GM19351 (cell line): ENCODE measurements around the gene AMOTL2.

Experiments
- ATAC-seq: cut with Tn5 transposase; IDR thresholded peaks from one replicate; pipeline ENCODE4 v1.9.1; 2021; ENCODE audit warnings: mild to moderate bottlenecking, moderate library complexity; ENCODE audit not compliant: unreplicated experiment

AMOTL2 gene

DNA sequence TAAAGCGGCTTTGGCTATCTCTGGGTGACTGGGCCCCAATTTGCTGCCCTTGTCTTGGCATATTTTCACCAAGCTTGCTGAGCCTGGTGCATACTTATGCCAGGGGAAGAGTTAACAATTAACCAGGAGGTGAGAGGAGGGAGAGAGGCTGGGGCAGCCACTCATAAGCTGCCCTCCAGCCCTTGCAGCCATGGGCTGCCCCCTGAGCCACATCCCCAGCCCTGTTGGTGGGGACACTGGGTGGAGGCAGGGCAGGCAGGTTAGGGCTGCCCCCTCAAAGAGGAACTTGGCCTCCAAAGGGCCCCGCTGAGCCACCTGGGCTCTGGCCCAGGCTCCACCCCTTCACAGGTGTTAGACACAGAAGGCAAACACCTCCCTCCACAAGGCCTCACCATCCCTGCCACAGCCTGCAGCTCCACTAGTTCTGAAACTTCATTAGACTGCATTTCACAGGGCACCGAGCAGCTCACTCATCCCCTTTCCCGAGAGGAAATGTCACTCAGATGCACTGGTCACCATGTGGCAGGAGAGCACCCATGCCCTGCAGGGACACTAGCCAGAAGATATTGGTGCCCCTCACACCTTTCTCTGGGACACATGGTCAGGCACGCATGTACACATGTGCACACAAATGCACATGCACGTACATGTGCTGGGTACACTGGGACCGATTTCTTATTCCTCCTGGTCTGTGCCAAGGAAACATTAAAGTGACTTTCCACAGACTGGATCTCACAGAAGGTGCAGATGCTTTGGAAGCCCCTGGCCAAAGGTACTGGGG lies 20.2 kb downstream of the AMOTL2 start:
- ATAC-seq = no peak

DNA sequence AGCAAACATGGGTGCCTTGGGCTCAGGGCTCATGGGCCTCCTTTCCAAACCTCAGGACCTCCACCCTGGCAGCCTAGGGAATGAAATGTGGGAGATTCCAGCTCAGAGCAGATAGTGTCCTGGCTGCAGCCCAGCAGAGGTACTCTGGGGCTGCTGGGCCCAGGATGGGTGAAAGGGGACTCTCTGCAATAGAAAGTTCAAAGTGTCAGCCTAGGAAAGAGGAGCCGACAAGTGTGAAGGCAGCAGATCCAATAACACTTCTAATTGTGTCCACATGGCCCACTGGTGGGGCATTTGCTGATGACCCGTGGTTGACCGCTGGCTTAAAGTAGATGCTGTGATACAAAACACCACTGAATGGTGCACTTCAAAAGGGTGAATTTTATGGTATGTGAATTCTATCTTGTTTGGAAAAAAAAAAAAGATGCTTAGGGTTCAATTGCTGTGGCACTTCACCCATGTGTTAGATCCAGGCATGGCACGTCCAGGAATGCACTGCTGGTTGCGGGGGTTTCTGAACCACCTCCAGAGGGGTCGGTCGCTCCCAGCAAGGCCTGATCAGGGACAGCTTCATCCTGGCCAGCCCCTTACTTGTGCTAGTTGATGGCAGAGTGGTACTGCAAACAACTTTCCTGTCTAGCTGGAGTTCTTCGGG lies 20.9 kb downstream of the AMOTL2 start:
- ATAC-seq = no peak

GRCh38 chr3:134352031-134352671 lies 22.1 kb downstream of the AMOTL2 start:
- no peak for ATAC-seq

DNA sequence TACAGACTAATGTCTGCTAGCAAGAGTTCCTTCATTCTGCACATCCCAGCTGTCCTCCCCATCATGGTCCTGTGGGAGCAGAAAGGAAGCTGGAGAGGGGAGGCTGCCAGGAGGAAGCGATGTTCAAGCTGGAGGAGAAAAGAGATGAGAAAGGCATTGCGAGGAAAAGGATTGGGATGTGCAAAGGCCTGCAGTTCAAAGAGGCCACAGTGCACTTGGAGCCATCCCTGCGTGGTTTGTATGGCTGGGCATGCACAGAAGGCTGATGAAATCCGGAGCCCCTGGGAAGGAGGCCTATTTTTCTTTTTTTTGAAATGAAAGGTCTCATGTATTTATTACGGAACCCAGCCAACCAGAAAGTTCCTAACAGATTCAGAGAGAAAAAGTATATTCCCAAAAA lies 22.8 kb downstream of the AMOTL2 start:
- ATAC-seq = no peak

GRCh38 chr3:134350861-134351311 lies 23.4 kb downstream of the AMOTL2 start:
- ATAC-seq = no peak

- no peak for ATAC-seq
Measured at GRCh38 chr3:134350266-134350665, 24.0 kb downstream of the AMOTL2 start.

- no peak for ATAC-seq
Measured at GRCh38 chr3:134348524-134348923, 25.7 kb downstream of the AMOTL2 start.

DNA sequence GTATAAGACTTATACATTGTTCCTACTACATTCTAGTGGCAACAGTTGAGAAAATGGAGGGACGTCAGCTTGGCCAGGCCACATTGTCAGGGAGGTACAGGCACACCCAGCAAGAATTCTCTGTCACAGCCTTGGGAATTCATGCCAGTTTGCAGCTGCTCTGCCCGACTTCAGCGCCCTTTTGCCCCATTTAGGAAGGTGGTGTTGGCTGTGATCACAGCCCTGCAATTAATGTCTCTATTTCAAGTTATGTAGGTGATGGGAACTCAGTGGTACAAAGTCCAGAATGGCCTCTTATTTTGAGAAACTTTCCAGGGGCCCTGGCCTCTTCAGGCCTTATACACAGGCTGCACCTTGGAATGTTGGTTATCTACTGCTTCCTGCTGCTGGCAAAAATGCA lies 26.7 kb downstream of the AMOTL2 start:
- no peak for ATAC-seq

DNA sequence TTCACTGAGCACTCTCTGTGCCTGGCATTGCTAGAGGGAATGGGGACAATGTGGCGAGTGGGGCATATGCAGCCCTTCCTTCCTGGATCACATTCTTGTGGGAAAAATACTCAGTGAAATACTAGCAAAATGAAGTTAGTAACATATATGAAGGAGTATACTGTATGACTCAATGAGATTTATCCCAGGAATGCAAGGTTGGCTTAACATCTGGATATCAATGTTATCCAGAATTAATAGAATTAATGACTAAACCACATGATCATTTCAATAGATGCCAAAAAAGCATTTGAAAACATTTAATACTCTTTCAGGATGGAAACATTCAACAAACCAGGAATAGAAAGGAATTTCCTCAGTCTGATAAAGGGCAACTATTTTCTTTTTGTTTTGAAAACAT lies 27.5 kb downstream of the AMOTL2 start:
- ATAC-seq = no peak

GRCh38 chr3:134345202-134345601 lies 29.0 kb downstream of the AMOTL2 start:
- ATAC-seq = no peak

DNA sequence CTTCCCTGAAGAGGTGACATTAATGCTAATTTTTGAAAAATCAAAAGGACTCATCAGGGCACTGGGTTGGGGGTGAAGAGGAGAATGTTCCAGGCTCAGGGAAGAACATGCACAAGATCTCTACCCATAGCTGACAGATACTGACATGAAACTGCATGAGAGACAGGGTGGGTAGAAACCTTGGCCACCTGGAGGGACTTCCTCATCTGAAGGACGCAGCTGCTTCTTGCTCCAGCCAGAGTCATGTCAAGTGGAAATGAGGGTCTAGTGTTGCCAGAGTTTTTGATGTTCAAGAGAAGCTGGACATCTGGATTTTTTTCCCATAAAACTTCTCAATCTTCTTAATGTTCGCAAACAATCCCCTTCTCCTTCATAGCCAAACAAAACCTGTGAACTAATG lies 29.7 kb downstream of the AMOTL2 start:
- ATAC-seq = no peak

DNA sequence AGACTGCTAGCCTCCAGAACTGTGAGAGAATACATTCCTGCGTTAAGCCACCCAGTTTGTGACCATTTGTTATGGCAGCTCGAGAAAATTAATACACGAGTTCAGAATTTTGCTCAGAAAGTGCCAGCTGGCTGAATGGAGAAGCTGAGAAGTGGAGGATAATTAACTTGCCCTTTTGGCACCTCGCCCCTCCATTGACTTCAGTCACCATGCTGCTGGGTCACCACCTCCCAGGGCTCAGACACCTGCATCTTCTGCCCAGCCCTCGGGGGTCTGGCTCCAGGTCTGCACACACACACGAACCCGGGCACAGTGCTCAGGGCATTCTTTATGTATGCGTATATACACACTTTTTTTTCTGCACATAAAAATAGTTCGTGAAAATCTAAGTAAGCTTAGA lies 32.0 kb downstream of the AMOTL2 start:
- no peak for ATAC-seq

DNA sequence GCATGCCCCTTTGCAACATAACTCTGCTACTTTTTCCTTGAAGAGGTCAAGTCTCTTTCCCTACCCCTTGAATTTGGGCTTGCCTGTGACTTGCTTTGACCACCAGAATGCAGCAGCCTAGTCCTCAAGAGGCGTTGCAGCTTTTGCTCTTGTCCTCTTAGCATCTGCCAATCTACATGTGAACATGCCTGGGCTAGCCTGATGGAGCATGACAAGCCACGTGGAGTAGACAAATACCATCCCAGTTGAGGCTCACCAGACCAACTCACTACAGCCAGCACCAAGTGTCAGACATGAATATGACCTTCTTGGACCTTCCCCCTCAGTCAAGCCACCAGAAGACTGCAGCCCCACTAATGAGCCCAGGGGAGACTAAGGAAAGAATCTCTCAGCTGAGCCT lies 32.9 kb downstream of the AMOTL2 start:
- ATAC-seq = no peak

DNA sequence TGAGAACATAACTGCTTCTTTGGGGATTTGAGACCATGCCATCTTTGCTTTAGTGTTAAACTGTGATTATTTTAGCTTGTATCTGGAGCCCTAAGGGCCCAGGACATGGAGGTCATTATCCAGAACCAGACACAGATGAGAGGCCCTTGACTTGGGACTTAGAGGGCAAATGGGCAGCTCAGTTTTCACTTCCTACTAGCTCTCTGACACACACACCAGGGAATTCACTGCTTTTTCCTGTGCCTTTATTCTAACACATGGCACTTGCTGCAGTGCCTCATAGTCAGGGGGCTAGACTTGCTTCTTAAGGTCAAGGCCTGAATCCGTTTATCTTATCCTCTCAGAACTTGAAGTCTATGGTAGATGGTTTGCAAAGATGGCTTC lies 33.3 kb downstream of the AMOTL2 start:
- ATAC-seq = no peak

GRCh38 chr3:134340362-134340981 lies 33.8 kb downstream of the AMOTL2 start:
- no peak for ATAC-seq

DNA sequence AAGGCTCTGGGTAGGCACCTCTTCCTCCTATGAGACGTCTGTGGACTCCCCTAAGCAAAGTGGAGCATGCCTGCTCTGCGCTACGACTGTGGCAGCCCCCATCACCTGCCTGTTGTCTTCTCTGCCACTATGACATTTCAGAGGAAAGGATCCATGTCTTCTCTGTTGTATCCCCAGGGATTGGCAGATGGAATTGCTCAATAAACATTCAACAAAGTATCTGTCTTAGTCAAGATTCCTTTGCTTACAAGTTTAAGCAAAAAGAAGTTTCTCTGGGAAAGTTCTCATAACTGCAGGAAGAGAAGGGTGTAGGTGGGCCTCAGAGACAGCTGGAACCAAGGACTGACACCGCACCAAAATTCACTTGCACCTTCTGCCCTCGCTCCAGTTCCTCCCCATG lies 34.3 kb downstream of the AMOTL2 start:
- ATAC-seq = no peak

DNA sequence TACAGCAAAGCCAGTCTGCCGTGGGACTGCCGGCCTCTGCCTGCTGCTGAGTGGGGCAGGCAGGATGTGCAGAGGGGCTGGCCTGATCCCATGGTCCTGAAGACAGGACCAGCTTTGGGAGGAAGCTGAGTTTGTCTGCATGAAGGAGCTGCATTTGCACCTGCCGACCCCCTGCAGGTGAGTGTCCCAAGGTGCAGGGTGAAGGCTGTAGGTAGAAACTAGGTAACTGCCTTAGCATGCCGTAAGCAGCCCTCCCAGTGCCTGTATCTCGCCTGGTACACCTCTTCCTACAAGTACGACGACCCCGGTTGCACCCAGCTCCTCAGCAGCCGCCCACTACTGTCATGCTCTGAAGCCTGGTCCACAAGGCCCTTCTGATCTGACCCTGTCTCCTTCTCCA lies 34.9 kb downstream of the AMOTL2 start:
- ATAC-seq = no peak

DNA sequence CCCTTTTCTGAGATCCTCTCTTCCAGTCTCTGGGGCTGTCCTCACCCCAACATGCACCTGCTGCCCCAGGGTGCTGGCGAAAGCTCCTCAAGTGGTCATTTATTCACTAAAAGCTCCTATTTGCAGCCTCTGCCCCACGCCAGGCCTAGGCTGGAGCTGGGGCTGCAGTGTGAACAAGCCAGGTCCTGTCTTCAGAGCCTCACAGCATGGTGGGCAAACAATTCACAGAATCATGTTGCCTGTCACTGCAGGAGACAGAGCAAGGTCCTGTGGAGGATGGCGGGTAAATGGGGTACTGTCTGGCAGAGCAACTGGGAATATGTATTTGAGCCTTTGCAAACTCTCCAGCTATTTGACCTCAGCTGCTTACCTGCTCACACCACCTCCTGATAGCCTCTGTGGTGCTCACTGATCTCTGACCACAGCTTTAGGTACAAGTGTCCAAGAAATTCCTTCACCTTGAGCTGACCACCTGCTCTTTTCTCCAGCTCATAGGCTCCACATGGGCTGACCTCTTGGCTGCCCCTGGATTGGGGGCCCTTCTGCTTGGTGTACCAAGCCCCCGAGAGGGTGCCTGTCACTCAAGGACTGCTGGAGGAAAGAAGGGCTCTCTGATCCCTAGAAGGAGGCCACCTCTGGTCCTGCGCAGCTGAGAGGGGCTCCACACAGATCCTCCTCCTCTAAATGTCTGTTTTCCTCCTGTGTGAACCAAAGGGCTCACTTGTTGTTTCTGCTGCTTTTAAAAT lies 35.6 kb downstream of the AMOTL2 start:
- no peak for ATAC-seq

DNA sequence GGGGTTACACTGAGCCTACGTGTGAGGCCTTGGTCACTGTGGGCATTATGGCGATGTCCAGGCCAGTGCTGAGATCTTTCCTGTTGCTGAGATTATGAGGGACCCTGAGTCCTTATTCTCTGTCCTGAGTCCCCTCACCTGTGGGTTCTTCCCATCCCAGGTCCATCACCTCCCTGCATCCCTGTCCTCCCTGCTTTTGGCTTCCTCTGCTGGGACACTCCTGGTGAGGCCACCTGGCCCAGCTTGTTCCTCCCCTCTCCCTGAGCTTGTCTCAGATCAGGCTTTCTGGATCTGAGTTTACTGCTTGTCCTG lies 36.1 kb downstream of the AMOTL2 start:
- no peak for ATAC-seq

DNA sequence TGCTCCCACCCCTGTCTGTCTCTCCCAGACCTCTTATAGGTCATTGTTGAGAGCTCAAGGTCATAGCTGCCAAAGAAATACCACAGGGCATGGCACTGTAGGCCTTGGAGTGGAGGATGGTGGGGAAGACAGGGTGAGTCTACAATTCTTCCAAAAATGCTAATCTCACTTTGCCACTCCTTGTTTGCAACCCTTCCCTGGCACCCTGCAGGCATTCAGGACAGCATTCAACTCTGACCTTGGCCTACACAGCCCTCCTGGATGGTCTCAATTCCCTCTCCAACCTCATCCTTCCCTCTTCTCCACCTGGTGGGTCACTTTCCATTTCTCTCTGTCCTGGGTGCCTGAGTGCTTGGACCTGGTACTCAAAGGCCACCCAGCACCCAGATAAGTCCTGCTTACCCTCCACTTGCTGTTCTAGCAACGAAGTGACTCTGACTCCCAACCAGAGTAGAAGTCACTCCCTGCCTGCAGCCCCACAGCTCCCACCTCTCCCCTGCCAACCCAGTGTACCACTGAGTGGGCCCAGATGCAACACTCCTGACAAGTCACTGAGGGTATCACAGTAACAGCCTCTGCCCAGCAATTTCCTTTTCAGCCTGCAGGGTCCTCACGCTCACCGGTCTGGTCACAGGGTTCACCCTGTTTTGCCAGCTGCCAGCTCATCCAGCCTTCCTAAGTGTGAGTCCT lies 36.6 kb downstream of the AMOTL2 start:
- no peak for ATAC-seq

GRCh38 chr3:134337071-134337482 lies 37.2 kb downstream of the AMOTL2 start:
- no peak for ATAC-seq
